HEK293T (cell line): ENCODE results near the gene ERGIC3.

Experiments
- ELF4 ChIP-seq: fragments of 450-650 bp; IDR thresholded peaks from 2 replicates; pipeline ENCODE4 v1.6.1; 2017; ENCODE audit warnings: antibody characterized with exemption
- FOXA1 ChIP-seq: fragments of 450-650 bp; IDR thresholded peaks from 2 replicates; pipeline ENCODE4 v1.6.1; 2016; ENCODE audit warnings: mild to moderate bottlenecking
- NFRKB ChIP-seq: fragments of 450-650 bp; IDR thresholded peaks from 2 replicates; pipeline ENCODE4 v1.6.1; 2016; ENCODE audit warnings: mild to moderate bottlenecking, moderate library complexity
- PKNOX1 ChIP-seq: fragments of 450-650 bp; IDR thresholded peaks from 2 replicates; pipeline ENCODE4 v1.6.1; 2016
- SUZ12 ChIP-seq: fragments of 450-650 bp; IDR thresholded peaks from 2 replicates; pipeline ENCODE4 v1.6.1; 2016; ENCODE audit warnings: mild to moderate bottlenecking
- ZNF384 ChIP-seq: fragments of 450-650 bp; IDR thresholded peaks from 2 replicates; pipeline ENCODE4 v1.6.1; 2016

GRCh38 chr20:35499271-35499670 lies 42.6 kb upstream of the ERGIC3 start:
- TF ChIP-seq NFRKB (no peak), FOXA1 (no peak), ELF4 (no peak), ZNF384 (no peak), PKNOX1 (no peak), SUZ12 (no peak)
